ENCODE data around the gene KANSL1.

DNA sequence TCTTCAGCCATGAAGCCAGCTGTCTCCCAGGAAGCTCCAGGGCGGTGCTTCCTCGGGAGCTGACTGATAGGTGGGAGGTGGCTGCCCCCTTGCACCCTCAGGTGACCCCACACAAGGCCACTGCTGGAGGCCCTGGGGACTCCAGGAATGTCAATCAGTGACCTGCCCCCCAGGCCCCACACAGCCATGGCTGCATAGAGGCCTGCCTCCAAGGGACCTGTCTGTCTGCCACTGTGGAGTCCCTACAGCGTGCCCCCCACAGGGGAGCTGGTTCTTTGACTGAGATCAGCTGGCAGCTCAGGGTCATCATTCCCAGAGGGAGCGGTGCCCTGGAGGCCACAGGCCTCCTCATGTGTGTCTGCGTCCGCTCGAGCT is 180.1 kb downstream of the KANSL1 start:
- TF ChIP-seq, protein P1, sequence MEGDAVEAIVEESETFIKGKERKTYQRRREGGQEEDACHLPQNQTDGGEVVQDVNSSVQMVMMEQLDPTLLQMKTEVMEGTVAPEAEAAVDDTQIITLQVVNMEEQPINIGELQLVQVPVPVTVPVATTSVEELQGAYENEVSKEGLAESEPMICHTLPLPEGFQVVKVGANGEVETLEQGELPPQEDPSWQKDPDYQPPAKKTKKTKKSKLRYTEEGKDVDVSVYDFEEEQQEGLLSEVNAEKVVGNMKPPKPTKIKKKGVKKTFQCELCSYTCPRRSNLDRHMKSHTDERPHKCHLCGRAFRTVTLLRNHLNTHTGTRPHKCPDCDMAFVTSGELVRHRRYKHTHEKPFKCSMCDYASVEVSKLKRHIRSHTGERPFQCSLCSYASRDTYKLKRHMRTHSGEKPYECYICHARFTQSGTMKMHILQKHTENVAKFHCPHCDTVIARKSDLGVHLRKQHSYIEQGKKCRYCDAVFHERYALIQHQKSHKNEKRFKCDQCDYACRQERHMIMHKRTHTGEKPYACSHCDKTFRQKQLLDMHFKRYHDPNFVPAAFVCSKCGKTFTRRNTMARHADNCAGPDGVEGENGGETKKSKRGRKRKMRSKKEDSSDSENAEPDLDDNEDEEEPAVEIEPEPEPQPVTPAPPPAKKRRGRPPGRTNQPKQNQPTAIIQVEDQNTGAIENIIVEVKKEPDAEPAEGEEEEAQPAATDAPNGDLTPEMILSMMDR (conservative IDR thresholded peaks at IDR 0.05; ENCODE audit: low read depth, low read length) = no peak
- no peak for TF ChIP-seq SMC3 (IDR thresholded peaks at IDR 0.05; ENCODE audit: low read depth, low read length)
- no peak for TF ChIP-seq POLR2A (IDR thresholded peaks at IDR 0.05; ENCODE audit: low read depth, low read length)
- TF ChIP-seq FOS (IDR thresholded peaks at IDR 0.05; ENCODE audit: low read depth, low read length) = no peak
- no peak for TF ChIP-seq MXI1 (IDR thresholded peaks at IDR 0.05; ENCODE audit: borderline replicate concordance, low read depth, low read length)
- TF ChIP-seq BHLHE40 (IDR thresholded peaks at IDR 0.05; ENCODE audit: low read depth, low read length) = no peak
- TF ChIP-seq, protein P2, sequence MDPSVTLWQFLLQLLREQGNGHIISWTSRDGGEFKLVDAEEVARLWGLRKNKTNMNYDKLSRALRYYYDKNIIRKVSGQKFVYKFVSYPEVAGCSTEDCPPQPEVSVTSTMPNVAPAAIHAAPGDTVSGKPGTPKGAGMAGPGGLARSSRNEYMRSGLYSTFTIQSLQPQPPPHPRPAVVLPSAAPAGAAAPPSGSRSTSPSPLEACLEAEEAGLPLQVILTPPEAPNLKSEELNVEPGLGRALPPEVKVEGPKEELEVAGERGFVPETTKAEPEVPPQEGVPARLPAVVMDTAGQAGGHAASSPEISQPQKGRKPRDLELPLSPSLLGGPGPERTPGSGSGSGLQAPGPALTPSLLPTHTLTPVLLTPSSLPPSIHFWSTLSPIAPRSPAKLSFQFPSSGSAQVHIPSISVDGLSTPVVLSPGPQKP (IDR thresholded peaks at IDR 0.05; ENCODE audit: borderline replicate concordance, low read depth, low read length) = no peak
- TF ChIP-seq MAFK (IDR thresholded peaks at IDR 0.05; ENCODE audit: low read depth, low read length) = no peak
- no peak for TF ChIP-seq MAZ (IDR thresholded peaks at IDR 0.05; ENCODE audit: borderline replicate concordance, low read depth, low read length)
- no peak for TF ChIP-seq RFX5 (IDR thresholded peaks at IDR 0.05; ENCODE audit: low read depth, low read length)
- no peak for TF ChIP-seq CEBPB (IDR thresholded peaks at IDR 0.05; ENCODE audit: low read depth, low read length)
- no peak for TF ChIP-seq CHD1 (IDR thresholded peaks at IDR 0.05; ENCODE audit: low read depth, low read length)
- TF ChIP-seq RAD21 (IDR thresholded peaks at IDR 0.05; ENCODE audit: low read length) = no peak

All from IMR-90 (cell line).